H1 (cell line): ENCODE measurements around the gene PPP1R13B. TPM values are rescaled to one million over a fixed set of nuclear protein-coding genes. Genes with fewer than 3 reads are reported as not detected.

Experiments
- MAX ChIP-seq: IDR thresholded peaks from 2 replicates; pipeline ENCODE4 v1.6.1; 2012; ENCODE audit warnings: inconsistent platforms
- polyA plus RNA-seq, 7 experiments: library from polyadenylated mRNA; depleted of rRNA in 3 of 7; stranded (reverse) in 5 of 7; unstranded in 2 of 7; fragments of >200 nt in 5 of 7; fragments of 200-250 nt in 2 of 7; gene quantifications; 1 replicate in 5 of 7; 2 replicates in 1 of 7; 4 replicates in 1 of 7; pipeline versions ENCODE4 v1.2.1 to v1.2.3, GENCODE V29; 2011 to 2013; ENCODE audit warnings: missing spikeins in 2 of 7, mixed read lengths in 2 of 7
- total RNA-seq: library from RNA; stranded (reverse); fragmentation: NEBNext Ultra II Directional; extraction: Animal tissue kit (Norgen Biotek cat#: 25700); gene quantifications from 2 replicates; pipeline ENCODE4 v1.2.1, GENCODE V29; 2021

The PPP1R13B gene
- total and polyA plus RNA-seq, 2 of the 8 experiments (the other 6 are each of a cell fraction or from before 2014, with no cell fraction given) = 2.6 to 8.9 TPM

GRCh38 chr14:103862393-103862782, 15.0 kb upstream of the PPP1R13B start (continued):
- TF ChIP-seq MAX = no peak
